ENCODE measurements around the gene ARSI.

ARSI gene

DNA sequence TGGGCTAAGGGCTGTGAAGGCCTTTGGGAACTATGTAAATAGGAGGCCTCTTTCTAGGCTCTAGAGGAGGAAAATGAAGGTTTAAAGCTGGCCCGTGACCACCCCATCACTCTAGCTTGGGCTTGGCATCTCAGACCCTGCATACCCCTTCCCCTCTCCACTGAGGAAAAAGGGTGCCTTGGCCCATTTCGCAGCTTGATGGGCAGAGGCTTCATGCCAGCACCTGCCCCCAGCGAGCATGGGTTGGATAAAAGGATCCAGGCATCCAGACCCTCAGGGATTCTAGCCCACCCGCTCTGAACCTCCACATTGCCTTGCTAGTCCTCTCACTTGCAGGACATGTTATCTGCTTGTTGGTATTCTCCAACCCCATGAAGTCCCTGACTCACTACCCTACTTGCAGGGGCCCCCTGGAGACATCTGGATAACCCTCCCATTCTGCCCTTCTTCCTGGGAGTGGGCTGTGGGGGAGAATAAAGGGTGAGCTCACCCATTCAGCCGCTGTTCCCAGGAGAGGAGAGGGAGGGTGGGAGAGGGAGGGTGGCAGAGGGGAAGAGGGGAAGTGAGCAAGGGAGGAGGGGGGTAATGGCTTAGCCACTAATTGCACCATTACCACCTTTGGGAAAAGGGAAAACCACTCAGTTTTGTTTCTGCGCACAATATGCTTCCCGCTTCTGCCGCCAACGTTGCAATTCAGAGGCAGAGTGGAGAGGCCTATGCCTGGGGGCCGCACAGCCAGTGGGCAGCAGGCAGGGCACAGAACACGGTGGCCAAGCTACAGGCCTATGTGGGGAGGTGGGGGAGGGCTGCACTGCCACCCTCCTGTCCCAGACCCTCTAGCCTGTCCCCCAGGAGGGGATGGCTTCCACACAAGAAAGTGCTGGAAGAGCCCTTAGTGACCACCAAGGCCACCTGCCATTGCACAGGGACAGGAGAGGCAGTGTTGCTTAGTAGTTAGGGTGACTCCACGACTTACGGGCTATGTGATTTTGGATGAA is 11.0 kb downstream of the ARSI start:
- no peak for DNase-seq

DNA sequence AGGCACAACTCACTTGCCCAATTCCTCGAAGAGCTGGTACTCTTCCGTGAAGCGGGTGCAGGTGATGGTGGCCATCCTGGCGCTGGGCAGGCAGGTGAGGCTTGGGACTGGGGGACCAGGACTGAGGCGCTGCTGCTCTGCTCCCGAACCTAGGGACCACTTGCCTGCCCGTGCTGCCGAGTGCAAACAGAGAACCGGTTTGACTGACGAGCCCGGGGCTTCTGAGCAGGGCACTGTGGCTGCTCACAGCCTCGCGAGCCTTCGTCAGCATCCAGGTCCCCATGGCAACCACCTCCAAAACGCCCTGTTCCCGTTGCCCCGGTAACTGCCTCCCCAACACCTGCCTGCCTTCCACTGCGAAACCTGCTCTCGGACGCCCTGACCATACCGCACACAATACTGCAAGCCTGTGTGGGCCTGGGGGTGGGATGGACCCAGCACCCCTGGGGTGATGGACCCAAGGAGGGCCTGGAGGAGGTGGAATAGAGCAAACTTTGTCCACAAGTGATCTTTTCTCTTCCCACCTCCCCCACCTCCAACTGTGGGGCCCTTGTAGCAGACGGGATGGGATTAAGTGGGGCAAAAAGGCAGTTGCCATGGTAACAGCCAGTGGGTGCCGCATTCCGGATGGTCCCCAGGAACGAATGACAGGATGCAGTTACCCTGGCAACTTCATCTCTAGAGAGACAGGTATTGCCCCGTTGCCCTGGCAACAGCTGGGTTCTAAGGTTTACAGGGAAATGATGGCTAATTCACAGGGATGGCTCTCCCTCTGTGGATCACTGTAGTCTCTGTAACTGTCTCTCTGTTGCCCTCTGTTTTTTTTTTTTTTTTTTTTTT is 12.9 kb downstream of the ARSI start, which contains the start of gene CAMK2A:
Gene CAMK2A, minus strand, starts transcription at position 223 of the 840 bp plus-strand sequence. Its CDS starts 148 bp downstream, at position 75.
- peak; percentile 36 for DNase-seq

DNA sequence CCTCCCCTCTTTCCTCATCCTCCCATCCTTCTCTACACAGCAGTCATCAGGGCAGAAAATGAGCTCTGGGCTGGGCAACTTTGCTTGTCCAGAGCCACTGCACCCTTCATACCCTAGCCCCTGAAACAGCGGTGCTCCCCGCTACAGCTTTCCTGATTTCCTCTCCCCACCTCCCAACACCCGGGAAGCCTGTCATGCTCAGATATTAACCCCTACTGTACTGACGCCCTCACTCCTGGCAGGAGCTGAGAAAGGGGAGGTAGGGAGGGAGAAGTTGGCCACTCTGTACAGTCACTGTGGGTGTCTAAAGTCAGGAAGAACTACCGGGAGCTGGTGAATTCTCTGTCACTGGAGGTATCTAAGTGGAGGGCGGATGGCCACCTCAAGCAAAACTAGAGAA is 13.9 kb downstream of the ARSI start:
- DNase-seq: no peak

DNA sequence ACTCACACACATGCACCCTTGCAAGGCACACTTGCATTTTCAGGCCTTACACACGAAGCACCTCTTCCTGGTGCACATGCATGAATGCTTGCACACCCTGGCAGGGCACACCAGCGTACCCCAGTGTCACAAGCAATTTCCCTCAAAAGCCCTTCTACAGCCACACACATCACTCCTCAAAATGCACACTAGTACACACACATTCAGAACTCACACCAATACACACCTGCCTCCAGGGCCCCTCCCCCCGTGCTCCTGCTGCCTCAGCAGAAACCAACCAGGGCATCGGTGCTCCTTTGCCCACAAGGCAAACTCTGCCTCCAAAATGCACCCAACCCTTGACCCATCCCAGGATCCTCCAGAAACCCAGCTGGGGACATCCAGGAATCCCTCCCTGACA is 14.3 kb downstream of the ARSI start:
- DNase-seq: no peak

DNA sequence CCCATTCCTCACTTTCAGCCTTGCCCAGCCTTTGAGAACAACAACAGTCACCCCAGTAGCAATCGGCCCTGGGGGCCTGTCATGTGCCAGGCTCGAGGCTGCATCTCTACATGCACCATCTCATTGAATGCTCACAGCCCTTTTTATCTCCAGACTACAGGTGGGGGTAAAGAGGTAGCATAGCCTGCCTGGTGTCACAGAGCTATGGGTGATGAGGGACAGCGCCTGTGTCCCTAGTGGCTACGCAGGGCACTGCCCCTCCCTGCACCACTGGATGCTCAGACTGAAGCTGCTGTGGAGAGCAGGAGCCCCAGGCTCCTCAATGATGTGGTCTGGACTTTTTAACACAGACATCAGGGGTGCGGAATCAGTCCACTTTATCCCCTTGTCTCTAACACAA is 15.9 kb downstream of the ARSI start:
- DNase-seq: no peak

DNA sequence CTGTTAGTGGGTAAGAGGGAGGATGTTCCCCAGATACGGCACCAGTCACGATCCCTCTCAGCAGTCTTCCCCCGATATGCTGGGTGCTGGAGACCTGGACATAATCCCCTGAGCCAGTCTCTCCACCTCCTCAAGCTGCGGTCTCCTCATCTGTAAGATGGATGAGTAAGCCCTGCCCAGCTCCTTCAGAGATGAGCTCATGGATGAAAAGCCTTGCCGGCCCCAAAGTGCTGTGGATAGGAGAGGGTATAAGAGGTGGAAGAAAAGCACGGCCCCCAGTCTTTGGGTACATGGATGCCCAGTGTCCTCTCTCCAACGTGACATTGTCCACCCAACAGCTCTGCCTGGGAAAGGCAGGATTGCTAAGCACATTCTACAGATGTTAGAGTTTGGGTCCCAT is 17.6 kb downstream of the ARSI start:
- DNase-seq: no peak

DNA sequence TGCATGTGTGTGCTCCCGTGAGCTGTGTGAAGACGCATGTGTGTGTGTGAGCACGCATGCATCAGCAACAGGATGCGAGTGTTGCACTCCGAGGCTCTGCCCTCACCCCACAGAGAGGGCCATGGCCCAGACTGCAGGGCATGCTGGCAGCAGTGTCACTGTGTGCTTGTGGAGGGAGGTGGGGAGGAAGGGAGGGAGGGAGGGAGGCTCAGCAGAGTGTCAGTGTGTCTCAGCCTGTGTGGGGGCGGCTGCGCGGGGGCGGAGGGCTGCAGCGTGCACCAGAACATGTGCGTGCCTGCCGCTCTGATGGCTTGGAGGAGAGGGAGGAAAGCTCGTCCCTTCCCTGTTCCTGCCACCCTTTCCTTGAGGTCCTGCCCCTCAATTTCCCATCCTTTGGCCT is 18.4 kb downstream of the ARSI start:
- no peak for DNase-seq

DNA sequence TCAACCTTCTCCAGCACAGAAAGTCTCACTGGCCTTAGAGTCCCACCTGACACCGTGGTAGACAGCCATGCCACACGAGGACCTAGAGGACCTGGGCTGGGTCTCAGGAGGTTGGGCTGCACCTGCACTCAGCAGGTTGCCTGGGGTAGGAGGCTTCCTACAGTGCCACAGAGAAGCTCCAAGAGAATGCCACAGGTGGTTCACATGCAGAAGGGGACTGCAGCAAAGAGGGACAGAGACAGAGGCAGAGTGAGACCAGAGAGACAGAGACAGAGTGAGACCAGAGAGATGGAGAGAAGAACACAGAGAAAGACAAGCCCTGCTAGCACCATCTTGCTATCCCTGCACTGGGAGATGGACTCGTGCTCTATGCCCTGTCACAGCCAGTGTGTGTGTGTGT is 18.8 kb downstream of the ARSI start:
- DNase-seq: no peak

DNA sequence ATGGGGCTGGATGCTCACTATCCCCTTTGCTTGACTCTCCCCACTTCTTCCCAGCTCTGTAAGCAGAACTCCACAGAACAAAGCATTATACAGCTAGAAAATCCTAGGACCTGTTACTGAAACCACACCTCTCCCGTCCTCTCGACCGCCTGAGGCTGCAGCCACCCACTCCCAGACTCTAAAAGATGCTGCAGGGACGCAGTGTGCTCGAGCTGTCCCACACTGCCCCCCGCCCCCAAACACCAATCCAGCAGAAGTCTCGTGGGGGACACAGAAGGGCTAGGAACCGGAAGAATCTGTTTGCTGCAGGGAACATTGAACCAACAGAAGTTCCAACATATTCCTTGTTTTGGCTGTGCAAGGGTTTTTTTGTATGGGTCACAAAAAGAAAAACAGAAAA is 20.7 kb downstream of the ARSI start:
- DNase-seq: no peak

DNA sequence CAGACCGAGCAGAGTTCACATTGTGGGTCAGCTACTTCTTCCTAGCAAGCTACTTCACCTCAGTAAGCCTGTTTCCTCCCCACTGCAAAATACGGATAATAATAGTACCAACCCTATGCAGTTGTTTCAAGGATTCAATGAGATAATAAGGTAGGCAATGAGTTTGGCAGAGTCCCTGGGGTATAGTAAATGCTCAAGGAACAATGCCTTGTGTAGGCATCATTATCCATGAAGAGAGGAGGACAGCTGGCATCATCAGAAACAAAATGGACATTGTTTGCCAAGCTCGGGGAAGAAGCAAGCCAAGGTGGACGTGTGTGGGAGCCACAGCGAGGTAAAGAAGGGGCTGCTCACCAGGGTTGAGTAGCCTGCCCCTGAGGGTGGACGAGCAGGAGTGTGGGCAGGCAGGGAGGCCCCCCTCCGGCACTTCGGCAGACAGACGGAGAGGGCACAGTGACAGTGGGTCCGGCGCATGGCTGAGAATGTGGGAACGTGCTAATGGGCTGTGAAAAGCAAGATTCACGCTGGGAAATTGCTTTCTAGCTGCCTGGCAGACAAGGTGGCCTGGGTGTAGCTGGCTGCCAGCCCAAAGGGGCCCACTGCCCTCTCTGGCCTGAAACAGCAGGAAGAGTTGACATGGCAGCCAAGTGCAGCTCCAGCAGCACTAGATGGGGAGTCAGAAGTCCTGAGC is 23.2 kb downstream of the ARSI start:
- no peak for DNase-seq

DNA sequence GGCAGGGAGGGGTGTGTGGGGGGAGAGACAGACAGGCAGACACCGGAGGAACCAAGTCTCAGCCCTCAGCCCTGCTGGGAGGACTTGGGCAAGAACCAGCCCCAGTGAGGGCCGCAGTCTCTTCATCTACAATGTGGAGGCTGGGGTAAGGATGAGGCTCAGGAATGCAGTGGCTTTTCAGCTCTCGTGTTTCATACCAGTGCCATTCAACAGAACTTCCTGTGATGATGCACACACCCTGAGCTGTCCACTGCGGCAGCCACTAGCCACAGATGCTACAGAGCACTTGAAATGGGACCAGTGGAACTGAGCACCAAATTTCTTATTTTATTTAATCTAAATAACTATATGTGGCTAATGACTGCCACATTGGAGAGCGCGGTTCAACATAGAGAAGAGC is 23.8 kb downstream of the ARSI start:
- DNase-seq: no peak

DNA sequence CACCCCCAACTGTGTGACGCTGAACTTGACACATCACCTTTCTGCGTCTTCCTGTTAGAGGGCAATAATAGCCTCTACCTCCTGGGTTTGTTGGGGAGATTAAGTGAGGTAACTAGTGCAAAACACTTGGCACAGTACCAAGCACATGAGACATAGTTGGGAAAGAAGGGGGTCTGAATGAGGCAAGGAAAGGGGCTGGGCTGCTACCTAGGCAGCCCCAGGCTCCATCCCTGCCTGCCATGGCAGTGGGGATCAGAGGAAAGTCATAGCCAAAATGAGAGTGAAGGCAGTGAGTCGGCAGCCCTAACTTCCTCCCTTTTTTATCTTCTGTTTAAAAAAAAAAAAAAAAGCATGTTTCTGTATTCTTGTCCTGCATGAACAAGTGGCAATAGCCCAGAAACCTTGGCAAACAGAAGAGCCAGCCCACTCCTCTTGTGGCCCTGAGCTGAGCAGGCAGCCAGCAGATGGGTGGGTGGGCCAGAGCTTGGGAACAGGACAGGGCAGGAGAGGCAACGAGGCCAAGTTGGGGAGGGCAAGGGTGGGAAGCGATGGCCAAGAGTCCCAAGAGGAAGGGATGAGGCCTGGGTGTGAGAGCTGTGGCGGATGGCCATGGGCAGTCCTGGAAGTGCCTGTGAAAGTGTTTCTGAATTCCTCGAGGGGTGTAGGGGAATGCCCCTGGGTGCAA is 24.5 kb downstream of the ARSI start:
- no peak for DNase-seq

DNA sequence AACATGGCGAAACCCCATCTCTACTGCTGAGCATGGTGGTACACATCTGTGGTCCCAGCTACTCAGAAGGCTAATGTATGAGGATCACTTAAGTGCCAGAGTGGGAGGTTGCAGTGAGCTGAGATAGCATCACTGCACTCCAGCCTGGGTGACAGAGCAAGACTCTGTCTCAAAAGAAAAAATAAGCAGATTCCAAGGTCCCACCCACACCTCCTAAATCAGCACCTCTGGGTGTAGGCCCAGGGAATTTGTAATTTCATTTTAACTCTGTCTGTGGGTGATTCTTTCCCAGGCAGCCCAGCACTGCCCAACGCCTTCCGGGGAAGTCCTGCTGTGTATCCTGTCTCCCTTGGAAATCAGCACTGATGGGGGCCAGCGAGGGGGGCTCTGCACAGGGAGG is 25.7 kb downstream of the ARSI start:
- DNase-seq: no peak

DNA sequence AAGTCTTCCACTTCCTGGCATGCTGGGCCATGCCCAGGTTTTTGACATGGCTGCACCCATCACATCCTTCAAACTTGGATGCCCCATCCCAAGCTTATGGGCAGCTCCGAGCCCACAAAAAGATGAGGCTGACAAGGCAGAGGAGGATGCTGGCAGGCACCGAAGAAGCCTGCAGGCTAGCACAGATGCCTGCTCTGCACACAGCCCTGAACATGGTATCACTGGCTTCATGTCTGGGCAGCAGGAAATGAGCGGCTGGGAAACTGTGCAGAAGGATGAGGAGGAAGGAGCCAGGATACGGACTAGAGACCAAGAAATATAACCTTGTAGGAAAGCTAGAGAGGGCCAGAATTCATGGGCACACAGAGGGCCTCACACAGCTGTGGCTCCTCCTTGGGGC is 27.9 kb downstream of the ARSI start:
- DNase-seq: no peak

DNA sequence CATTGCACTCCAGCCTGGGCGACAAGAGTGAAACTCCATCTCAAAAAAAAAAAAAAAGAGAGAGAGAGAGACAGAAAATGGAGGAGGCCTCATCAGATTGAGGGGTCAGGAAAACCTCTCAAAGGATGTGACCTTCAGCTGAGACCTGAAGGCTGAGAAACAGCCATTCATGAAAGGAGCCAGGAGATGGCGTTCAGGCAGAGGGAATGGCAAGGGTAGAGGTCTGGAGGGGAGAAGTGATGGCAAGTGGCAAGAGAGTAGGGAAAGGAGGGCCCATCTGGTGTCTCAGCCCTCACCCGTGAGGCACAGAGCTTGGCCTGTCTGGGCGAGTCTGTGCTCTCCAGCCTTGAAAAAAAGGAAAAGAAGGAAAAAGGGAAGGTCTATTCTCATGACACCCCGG is 30.2 kb downstream of the ARSI start:
- DNase-seq: peak; percentile 83

DNA sequence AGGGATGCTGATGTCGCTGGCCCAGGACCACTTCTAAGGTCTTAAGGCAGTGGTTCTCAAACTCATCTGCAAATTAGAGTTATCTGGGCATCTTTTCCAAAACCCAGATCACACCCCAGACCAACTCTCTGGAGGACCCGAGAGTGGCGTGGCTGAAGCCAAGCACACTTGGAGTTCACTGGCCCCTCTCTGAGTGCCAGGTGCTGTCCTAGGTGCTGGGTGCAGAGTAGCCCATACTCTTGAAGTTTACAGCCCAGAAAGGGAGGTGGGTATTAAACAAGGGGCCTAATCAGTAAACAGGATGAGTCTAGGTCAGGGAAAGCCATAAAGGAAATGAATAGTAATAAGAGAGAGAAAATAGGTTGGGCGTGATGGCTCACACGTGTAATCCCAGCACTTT is 30.8 kb downstream of the ARSI start:
- no peak for DNase-seq

DNA sequence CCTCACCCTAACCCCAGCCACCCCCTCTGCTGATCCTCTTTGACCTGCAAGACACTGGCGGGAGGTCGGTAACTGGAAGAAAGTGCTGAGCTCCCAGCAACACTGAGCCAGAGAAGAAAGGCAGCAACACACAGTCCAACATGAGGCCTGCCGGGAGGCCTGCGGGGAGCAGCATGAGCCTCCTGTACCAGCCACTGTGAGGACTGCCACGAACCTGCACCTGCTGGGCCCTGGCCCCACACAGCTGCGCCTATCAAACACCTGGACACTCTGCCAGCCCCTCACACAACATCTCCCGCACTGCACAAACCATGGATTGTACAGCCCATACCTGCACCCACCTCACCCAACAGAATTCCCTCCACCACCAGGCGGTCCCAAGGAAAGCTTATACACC is 31.4 kb downstream of the ARSI start:
- DNase-seq: no peak

DNA sequence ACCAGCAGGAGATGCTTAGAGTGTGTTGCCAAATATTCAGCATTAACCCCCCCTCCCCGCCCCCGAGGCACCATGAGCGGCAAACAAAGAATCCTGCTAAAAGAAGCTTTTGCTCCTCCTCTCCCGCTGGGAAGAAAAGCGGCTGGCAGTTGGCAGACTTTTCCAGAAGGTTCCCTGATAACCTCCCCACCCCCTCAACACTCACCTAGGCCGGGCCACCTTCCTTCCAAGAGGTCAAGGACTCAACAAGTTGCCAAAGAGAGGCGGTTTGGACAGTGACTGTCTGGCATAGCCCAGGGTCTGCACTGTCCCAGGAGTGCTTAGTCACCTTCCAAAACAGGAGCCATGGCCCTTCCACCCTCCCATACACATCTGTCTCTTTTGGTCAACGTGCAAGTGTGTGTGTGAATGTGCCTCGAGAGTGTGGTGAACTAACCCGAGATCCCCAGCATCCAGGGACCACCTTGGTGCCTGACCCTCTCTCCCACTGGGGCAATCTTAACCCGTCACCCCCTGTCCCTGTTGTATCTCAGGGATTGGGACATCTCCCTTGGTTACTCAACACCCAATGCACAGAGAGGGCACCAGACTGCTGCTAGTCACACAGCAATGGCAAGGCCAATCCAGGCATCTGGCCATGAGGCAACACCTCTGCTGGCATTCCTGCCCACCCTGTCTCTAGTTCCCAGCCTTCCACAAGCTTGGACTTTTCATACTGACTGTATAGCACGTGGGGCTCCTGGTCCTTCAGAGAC is 32.0 kb downstream of the ARSI start:
- DNase-seq: no peak

DNA sequence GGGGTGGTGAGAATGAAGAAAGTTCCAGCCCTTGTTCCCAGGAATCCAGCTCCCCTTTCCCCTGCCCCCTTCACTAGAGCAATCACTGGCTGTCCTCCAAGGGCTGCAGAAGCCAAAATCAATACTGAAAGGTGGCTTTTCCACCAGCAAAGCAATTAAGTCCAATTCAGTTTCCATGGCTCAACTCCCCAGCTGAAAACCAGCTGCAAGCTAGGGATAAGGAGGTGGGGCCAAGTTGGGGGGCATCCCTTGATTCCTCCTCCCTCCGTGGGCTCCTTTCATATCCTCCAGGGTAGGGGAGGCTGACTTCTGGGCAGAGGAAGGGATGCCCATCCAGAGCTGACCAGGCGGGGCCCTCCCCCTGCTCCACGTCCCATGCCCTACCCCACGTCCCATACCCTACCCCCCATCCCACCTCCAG is 35.8 kb downstream of the ARSI start:
- no peak for DNase-seq

DNA sequence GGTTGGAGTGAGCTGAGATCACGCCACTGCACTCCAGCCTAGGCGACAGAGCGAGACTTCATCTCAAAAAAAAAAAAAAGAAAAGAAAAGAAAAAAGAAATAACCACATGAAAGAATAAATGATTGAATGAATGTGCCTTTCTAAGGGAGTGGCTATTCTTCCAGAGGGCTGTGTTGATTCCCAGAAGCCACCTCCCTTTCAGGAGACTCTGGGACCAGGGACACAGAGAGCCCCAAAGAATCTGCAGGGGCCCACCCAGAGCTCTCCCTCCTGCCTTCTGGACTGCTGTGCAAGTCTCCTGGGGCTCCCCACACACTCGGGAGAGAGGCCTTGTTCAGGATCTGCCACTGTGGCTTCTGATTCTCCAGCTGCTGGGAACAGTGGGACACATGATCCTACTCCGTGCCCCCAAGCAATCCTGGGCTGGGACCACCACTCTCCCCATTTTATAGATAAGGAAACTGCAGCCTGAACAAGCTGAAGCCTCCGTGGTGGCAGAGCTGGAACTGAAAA is 36.8 kb downstream of the ARSI start:
- no peak for DNase-seq
